ENCODE measurements around the gene ZNF555.

GRCh38 chr19:2810141-2811091, 30.9 kb upstream of the ZNF555 start:
- TF ChIP-seq CTCF (IDR thresholded peaks at IDR 0.05) (no peak), POLR2AphosphoS5 (IDR thresholded peaks at IDR 0.05) (no peak), POLR2A (IDR thresholded peaks at IDR 0.05; ENCODE audit: low read depth) (no peak)

Measured in esophagus muscularis mucosa (tissue), 3 donors.